NCI-H1092 (cell line): ENCODE measurements around the gene ELK4.

Experiments
- DNase-seq: peaks from one replicate; lab custom pipeline; 2025; lab: John Stamatoyannopoulos, UW

The ELK4 gene

DNA sequence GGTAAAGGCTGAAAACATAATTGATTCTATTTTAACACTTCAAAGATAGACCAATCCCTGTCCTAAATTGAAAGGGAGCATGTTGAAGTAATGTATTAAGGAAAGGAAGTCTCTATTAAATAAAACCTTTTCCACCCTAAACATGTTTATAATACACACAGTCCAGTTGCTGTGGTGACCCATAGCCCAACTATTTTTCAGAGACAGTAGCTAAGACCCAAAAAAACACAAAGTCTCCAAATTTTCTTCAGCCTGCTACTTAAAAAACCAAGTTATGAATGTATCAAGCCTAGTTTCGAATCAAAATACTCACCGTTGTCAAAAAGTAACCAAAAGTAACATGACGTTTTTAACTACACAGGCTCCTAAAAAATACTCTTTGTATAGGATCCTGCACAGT is 1.6 kb downstream of the ELK4 start:
- DNase-seq = no peak

DNA sequence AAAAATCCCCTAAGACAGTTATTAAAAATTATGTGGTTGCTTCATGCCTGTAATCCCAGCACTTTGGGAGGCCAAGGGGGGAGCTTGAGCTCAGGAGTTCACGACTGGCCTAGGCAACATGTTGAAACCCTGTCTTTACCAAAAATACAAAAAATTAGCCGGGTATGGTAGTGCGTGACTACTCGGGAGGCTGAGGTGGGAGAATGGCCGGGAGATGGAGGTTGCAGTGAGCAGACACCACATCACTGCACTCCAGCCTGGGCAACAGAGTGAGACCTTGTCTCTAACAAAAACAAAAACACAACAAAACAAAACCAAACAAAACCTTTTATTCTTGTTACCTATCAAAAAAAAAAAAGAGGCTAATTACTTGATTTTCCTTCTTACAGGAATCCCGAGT is 2.1 kb downstream of the ELK4 start:
- DNase-seq = no peak

DNA sequence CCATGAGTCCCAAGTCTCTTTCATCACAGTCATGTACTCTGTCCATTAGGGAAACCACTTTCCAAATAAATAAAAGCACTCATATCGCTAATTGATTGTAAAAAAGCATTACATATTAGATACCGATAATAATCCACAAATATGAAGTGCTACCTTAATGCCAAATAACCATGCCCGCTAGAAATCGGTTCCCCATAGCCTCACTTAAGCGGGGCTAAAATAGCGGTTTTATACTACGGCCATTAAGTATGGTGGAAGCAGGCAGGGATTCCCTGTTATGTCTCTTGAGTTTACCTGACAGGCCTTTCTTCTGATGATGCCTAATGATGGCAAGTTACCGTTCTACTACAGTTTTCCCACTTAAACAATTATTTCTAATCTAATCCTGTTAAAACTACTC is 3.9 kb downstream of the ELK4 start:
- no peak for DNase-seq

DNA sequence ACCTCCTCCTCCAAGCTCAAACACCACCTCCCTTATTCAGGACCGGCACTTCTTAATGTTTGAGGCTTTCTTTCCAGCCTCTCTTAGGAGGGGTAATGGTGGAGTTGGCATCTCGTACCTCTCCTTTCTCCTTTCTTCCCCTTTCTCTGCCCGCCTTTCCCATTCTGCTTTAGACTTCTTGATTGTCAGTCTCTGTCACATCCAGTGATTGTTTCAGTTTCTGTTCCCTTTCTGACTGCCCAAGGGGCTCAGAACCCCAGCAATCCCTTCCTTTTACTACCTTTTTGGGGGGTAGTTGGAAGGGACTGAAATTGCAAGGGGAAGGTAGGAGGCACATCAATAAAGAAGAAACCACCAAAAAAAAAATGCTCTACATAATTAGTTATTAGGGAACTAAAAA is 5.6 kb downstream of the ELK4 start:
- DNase-seq = no peak

DNA sequence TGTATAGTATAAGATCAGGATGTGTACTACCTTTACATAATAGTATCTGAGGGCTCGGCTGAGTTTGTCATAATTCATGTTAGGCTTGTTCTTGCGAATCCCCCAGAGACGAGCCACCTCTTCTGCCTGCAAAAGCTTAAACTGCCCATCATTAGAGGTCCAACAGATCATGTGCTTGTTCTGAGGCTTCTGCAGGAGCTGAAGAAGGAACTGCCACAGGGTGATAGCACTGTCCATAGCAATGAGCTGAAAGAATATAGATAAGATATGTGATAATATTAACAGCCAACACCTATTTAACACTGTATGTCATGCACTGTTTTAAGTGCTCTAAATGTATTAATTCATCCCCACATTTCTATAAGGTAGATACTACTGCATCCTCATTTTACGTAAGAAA is 8.2 kb downstream of the ELK4 start:
- DNase-seq = no peak

DNA sequence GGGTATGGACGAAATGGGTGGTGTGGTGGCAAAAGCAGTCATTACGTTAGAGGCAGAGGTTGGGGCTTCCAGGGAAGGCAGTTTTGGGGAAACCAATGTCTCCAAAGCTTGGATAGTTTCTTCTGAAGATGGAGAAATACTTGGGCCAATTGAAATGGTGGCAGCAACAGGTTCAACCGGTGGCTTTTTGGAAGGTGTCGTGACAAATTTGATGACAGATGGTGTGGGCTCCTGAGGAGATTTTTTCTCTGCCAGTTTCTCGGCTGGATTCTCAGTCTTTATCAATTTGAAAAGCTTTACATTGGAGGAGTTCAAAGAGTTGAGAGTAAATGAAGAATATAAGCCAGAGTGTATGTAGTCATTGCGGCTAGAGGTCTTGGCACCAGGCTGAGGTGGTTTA is 11.5 kb downstream of the ELK4 start:
- DNase-seq = no peak

DNA sequence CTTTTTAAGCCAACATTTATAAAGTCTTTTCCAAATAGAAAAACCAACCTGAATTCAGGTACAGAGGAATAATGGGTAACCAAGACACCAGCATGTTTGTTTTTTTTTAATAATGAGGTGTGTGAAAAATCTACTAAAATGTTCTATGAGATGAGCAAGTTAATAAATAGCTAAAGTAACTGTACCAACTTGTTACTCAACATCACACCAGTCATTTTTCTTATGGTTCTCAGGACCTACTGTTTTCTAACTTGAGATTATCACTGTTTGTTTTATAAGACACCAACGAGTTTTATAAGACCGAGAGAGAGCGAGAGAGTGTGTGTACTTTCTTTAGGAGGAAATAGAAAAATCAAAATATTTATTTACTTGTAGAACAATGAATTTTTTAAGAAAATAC is 12.4 kb downstream of the ELK4 start:
- no peak for DNase-seq

DNA sequence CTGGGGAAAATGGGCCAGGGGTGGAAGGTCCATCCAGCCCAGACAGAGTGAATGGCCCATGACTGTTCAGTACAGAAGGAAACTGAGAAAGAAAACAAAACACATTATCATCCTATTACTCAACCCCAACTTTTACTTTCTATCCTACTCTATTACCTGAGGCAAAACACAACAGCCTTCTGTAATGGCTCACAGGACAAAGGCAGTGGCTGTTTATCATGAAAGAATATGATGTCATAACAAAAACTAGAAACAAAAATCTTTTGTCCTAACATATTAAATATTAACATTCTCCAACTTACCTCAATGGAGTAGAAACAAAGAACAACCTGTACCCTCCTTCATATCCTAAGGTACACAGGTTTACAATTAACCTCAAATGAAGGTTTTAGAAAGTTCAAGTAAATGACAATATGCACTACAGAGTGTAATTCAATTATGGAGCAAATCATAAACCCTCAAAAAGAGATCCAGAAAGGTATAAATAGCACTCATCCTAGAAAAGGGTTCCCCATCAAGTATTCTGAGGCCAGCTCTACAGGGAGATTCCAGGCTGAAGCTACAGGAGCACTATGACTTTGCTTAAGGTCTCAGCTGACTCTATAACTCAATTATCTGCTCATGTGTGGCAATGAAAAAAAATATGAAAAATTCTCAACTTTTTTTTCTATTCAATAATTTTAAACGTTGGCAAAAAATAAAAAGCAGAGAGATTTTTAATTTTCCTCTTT is 15.1 kb downstream of the ELK4 start:
- DNase-seq = no peak

DNA sequence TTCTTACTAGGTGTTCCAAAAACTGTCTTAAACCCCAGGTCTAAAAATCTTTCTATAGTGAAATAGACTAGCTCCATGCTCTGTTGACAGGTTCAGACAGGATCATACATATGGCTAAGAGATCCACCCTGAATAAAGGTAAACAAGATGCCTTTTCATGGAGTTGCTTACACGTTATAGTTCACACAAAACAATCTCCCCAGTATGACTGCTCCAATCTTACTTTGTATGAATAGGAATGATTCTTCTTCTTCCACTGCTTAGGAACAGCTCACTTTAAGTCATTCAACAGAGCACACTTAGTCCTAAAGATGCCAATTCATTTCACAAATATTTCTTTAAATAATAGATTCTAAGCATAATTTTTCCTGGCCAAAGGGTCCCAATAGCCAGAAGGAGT is 16.0 kb downstream of the ELK4 start:
- no peak for DNase-seq

DNA sequence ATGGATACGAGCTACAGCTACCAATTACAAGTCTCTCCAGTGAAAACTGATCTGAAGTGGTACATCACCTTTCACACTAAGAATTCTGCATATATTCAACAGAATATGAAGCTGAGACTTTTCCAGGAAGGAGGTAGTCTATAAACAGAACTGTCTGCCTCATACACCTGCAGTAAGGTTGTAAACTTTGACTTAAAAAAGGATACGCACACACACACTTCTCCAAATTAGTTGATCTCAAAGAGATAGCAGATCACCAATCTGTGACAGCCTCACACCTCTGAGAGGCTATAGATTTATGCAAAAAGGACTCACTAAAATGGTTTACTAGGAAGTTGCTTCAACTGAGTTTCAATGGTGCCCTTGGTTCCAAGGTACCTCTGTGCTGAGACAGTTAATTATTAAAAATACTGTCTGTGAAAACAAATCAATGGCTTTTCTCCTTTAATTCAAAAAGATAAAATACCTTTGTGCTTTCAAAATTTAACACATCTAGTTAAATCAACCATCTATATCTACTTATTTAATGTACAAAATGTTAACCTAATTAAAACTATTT is 17.9 kb downstream of the ELK4 start:
- no peak for DNase-seq

DNA sequence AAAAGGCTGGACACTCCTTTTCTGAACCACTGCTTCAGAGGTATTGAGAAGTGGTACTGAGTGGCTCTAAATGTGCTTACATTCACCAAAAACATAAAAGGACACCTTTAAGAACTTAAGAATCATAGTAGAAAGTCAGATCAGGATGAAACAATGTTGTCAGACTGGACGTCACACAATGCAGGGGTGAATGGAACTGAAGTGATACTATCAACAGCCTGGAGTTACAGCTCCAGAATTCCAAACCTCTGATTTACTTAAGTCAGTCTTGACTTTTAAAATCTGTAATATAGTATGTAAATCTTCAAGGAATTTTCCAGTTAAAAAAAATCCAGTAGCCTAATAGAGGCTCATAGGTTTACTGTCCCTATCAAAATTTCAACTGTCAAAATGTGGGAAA is 19.3 kb downstream of the ELK4 start:
- no peak for DNase-seq

DNA sequence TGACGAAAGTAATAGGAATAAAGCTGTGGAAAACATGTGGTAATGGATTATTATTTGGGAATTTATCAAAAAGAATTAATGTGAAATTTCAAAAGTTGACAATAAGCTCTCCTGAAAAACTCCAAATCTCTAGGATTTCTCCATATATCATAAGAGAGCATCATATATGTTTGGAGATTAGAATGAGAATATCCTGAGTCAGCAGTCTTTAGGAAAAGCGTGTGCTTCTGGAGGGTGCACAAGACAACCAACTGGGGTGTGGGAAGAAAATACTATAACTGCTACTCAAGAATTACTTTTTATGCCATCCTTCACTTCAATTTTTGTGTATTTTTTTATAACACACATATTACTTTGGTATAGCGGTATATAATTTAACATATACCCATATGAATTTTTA is 19.7 kb downstream of the ELK4 start:
- DNase-seq = no peak

DNA sequence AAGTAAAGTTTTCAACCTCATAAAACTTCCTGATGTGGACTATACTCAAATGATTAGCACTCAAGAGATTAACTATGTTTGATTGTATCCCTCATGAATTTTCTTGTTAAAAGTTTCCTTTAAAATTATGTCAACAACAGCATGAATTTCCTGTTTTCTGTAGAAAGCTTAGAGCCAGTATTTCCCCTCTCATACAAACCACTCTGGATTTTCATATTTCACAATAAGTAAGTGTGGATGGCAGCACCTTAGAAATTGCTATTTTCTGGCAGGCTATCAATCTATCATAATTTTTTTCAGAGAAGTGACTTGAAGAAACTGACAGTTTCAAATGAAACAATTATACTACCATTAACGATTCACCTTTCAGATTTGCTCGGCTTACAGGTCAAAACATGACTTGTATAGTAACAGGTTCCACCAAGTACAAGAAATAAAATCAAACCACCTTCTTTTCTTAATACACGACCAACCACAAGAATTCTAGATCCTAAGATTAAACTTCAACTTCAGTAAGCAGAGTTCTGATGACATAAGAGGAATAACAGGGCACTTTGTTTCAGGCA is 20.8 kb downstream of the ELK4 start:
- no peak for DNase-seq

DNA sequence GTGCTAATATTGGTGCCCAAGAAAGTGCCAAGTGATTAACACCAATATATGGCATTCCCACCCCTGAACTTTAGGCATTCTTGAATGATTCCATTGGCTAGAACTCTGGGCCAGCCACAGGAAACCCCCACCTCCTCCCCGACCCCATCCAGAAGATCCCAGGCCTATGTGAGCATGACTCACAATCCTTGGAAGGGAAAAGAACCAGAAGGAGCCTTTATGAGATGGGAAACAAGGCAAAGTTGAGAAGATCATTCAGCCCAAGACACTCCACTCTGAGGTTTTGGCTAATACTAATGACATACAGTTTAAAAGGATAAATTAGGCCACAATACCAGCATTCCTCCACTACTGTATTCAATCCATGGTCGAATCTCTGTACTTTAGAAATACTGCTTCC is 21.8 kb downstream of the ELK4 start:
- no peak for DNase-seq

DNA sequence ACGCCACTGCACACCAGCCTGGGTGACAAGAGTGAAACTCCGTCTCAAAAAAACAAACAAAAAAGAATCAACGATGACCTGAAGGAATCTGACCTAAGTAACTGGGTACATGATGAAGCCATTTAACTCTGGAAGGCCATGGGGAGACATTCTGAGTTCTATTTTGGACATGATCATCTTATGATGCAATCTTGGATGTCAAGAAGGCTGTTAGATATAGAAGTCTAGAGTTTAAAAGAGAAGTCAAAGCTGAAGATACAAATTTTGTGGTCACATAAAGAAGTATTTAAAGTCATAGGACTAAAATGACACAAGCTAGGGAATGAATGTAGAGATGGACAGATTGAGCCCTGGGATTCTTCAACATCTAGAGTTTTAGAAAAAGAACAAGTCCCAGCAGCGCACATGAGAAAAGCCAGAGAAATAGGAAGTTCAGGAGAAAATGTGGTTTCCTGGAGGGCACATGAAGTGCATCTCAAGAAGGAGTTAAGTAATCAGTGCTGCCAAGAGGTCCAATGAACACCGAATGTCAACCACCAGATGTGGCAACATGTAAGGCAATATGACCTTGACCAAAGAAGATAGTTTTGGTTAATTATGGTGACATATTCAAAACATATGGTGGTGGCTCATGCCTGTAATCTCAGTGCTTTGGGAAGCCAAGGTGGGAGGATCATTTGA is 26.8 kb downstream of the ELK4 start:
- no peak for DNase-seq

DNA sequence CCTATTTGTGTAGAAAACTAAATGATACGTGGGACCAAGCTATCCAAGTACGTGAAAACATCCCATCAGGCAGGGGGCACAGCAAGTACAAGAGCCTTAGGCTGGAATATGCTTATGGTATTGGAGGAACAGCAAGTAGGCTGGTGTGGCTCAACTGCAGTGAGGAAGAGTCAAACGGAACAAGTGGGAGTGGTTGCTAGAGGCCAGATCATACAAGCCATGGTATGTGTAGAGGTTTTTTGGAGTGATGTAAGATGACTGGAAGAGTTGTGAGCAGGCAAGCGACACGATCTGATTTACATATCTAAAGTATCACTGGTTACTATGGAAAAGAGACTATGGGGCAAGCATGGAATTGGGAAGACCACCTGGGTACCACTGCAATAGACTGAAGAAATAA is 27.8 kb downstream of the ELK4 start:
- DNase-seq = no peak

DNA sequence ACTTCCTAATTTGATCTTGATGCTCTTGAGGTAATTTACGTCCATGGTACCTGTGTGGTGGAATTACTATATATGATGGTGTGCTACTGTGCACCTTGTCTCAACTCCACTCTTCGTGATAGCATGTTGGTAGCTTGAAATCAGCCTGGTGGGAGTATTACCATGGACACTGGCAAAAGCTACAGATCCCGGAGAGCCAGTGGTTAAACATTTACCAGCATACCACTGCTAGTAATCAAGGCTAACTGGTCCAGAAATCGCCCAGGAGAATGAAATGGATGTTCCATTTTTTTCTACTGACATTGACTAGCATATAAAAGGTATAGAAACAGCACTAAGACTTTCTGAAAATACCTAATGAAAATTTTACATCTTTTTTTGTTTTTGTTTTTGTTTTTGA is 30.6 kb downstream of the ELK4 start:
- no peak for DNase-seq

DNA sequence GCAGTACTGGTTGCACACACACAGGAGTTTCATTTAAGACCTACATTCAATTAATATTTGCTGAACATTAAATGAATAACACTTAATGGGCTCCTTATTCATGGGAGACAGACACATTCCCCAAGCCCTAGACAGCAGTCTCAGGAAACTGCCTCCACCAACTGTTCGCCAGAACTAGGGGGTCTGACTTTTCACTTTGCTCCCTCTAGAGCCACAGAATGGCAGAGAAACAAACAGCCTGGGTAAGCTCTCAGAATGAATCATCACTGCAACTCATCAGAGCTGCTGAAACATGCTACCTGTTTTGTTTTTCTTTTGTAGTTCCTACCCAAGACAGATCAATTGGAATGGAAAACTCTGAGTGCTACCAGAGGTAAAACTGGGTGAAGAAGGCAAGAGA is 31.7 kb downstream of the ELK4 start:
- DNase-seq = no peak

DNA sequence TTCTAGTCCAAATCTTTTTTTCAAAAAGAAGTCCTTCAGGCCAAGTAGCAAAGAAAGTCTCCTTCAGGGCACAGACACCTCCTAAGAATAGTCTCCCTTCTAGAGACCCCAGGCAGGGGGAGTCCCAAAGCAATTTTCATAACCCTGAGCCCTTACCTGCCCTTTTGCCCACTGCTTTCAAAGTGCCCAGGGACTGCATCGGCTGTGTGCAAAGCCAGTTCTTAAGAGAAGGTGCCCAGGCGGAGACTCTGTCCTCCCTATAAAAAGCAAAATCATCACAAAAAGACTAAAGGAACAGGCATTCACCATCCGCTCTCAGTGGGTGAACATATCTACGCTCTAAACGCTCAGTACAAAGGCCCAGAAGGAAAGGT is 32.2 kb downstream of the ELK4 start:
- DNase-seq = no peak

DNA sequence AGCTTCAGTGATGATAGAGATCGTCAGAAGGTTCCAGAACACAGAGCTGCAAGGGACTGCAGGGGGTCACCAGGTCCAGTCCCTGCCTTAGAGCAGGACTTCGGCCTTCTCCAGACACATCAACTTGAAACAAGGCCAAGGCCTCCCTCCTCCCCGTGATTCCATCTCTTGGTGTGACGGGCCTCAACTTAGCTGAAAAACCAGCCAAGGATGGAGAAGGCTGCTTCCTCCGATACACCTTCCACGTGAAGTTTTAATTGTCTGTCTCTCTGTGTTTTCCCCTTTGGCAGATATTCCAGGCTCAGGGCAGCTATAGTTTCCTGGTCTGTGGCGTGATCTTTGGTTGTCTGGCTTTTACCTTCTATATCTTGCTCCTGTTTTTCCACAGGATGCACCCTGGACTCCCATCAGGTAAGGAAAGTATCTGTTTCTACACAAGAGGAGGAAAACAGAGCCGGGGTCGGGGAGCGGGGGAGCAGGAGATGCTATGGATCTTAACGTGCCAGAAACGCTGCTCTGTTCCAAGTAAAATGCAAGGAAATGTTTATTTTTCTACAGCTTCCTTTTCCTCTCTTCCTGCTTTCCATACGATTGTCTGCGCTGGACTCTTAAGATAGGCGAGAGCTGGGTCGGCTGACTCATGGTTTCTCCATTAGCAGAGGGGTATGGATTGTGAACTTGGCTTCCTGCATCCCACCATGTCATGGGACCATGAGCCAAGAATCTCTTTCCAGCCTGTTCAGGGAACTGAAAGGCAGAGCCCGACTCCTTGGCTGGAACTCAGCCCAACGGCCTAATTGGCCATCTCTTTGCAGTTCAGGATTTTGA is 32.8 kb downstream of the ELK4 start:
- no peak for DNase-seq

DNA sequence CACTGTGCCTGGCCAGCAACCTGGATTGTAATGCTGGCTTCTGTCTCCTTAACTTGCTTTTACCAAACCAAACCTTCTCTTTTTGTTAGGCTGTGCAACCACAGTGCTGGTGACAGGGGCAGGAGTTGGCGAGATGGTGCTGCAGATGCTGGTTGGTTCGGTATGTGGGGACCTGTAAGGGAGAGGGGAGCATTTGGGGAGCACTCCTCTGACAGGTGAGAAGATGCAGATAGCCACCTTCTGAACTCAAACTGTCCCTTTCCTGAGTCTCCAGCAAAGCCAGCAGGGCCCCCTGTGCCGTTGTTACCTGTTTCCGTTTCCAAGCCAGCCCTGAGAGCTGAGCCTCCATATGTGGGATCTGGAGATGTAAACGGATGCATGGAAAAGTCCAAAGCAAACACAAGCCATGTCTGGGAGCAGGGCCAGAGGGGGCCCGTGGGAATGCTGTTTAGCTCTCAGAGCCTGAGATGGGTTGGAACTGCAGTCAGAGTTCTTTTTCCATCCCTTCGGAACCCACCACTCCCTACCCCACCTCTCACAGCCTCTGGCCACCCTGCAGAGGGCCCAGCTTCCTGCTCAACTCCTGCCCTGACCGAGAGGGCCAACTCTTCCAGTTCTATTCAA is 34.0 kb downstream of the ELK4 start:
- peak; percentile 57 for DNase-seq

DNA sequence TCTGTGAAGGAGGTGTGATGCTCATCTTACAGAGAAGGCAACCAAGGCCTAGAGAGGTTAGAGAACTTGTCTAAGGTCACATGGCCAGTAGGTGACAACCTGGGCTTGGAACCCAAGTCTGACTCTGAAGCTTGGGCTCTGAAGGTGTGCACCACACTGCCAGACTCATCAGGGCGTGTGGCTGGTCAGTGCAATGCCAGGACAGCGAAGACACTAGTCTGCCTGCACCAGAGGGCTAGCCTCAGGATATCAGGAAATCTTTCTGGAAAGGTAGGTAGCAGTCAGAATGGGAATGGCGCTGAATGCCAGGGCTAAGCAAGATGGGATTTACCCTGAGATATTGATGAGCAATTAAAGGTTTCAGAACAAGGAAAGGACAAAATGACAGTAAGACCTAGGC is 34.9 kb downstream of the ELK4 start:
- DNase-seq = no peak
